Ishikawa (cell line): Measurements from ENCODE around the gene FLOT2.

Source experiments
- CEBPB ChIP-seq: IDR thresholded peaks from 2 replicates; pipeline ENCODE4 v1.6.1; 2012
- CREB1 ChIP-seq: IDR thresholded peaks from 2 replicates; pipeline ENCODE4 v1.6.1; 2012; ENCODE audit warnings: low read depth
- EGR1 ChIP-seq: IDR thresholded peaks from 2 replicates; pipeline ENCODE4 v1.6.1; 2012
- EP300 ChIP-seq: IDR thresholded peaks from 2 replicates; pipeline ENCODE4 v1.6.1; 2012; ENCODE audit warnings: borderline replicate concordance
- FOXM1 ChIP-seq: IDR thresholded peaks from 2 replicates; pipeline ENCODE4 v1.6.1; 2012; ENCODE audit warnings: low read depth, borderline replicate concordance
- MAX ChIP-seq: IDR thresholded peaks from 2 replicates; pipeline ENCODE4 v1.6.1; 2012
- NFIC ChIP-seq: IDR thresholded peaks from 2 replicates; pipeline ENCODE4 v1.6.1; 2012
- RAD21 ChIP-seq: IDR thresholded peaks from 2 replicates; pipeline ENCODE4 v1.6.1; 2012; ENCODE audit warnings: low read depth
- REST ChIP-seq: IDR thresholded peaks from 2 replicates; pipeline ENCODE4 v1.6.1; 2012; ENCODE audit warnings: low read depth, mild to moderate bottlenecking
- TAF1 ChIP-seq: IDR thresholded peaks from 2 replicates; pipeline ENCODE4 v1.6.1; 2012; ENCODE audit warnings: low read depth, mild to moderate bottlenecking
- TCF12 ChIP-seq: IDR thresholded peaks from 2 replicates; pipeline ENCODE4 v1.6.1; 2012; ENCODE audit warnings: low read depth
- TEAD4 ChIP-seq: IDR thresholded peaks from 2 replicates; pipeline ENCODE4 v1.6.1; 2012
- USF1 ChIP-seq: IDR thresholded peaks from 2 replicates; pipeline ENCODE4 v1.6.1; 2012
- YY1 ChIP-seq: IDR thresholded peaks from 2 replicates; pipeline ENCODE4 v1.6.1; 2012; ENCODE audit warnings: low read depth
- ZBTB7A ChIP-seq: IDR thresholded peaks from 2 replicates; pipeline ENCODE4 v1.6.1; 2012; ENCODE audit warnings: low read depth

The FLOT2 gene

GRCh38 chr17:28944343-28944742 is 46.8 kb upstream of the FLOT2 start:
- TF ChIP-seq TEAD4 (no peak), FOXM1 (no peak), ZBTB7A (no peak), TCF12 (no peak), EGR1 (no peak), REST (no peak), CEBPB (no peak), TAF1 (no peak), CREB1 (no peak)

- TF ChIP-seq YY1 (no peak), EP300 (no peak), TAF1 (no peak), FOXM1 (no peak), ZBTB7A (no peak), CEBPB (no peak), REST (no peak), TCF12 (no peak), EGR1 (no peak), MAX (no peak)
Observed at GRCh38 chr17:28942925-28943324, 45.4 kb upstream of the FLOT2 start.

- no peak for TF ChIP-seq EGR1
- no peak for TF ChIP-seq USF1
- no peak for TF ChIP-seq NFIC
- no peak for TF ChIP-seq TCF12
- no peak for TF ChIP-seq EP300
- TF ChIP-seq MAX: no peak
Observed at GRCh38 chr17:28941251-28941650, 43.7 kb upstream of the FLOT2 start.

GRCh38 chr17:28940675-28941074 is 43.1 kb upstream of the FLOT2 start:
- TF ChIP-seq EGR1 (no peak), REST (no peak), TAF1 (no peak), NFIC (no peak)

GRCh38 chr17:28940142-28940541 is 42.6 kb upstream of the FLOT2 start:
- TF ChIP-seq FOXM1 (no peak), REST (no peak), TCF12 (no peak), CEBPB (no peak), EGR1 (no peak), TEAD4 (no peak), USF1 (no peak), MAX (no peak), RAD21 (no peak), ZBTB7A (no peak), YY1 (no peak), NFIC (no peak), EP300 (no peak), CREB1 (no peak), TAF1 (no peak)
